CD4-positive, alpha-beta T cell treated with Interleukin-2 at 100 ng/mL for 4 hours (primary cell): ENCODE data around the gene PDE3B.
A peak's percentile ranks its signal among the peaks of the same experiment; 100 is the strongest.
"Not testable (repeated sequence)": the region's sequence is repeated elsewhere in the genome, so short reads cannot be mapped to it uniquely, and the experiment has no call there.

ENCODE experiments used
- DNase-seq: peaks from one replicate; pipeline ENCODE4 v3.0.0-alpha.2; 2020; ENCODE audit warnings: low spot score

Gene PDE3B

GRCh38 chr11:14677146-14677545 is 33.5 kb downstream of the PDE3B start:
- DNase-seq: no peak

DNA sequence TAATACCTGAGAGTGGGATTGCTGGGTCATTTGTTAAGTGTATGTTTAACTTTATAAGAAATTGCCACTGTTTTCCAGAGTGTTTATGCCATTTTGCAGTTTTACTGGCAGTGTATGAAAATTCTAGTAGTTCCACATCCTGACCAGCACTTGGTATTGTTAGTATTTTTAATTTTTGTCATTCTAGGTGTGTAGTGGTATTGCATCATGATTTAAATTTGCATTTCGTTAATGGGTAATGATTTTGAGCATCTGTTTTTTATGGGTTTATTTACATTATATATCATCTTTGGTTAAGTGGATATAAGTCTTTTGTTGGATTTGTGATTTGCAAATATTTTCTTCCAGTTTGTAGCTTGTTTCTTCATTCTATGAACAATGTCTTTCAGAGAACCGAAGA is 34.7 kb downstream of the PDE3B start:
- no peak for DNase-seq

DNA sequence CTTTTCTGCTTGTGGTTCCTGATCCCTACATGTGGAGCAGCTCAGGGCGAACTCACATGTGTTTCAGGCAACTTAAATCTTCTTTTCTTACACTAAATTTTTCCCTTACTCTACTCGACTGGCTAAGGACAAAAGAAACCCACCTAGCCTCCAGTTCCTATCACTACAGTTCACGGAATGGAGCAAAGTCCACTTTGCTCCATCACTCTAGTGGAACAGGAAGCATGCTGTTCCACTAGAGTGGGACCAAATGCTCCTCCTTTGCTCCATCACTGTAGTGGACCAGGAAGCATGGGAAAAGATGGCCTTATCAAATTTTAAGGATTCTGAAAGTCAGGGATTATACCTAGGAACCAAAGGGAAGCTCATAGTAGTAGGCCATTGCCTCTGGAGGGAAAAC is 36.1 kb downstream of the PDE3B start:
- DNase-seq: no peak

GRCh38 chr11:14684234-14684915 is 40.8 kb downstream of the PDE3B start:
- DNase-seq: not testable (repeated sequence)

- no peak for DNase-seq
Measured at GRCh38 chr11:14687456-14687855, 43.9 kb downstream of the PDE3B start.

DNA sequence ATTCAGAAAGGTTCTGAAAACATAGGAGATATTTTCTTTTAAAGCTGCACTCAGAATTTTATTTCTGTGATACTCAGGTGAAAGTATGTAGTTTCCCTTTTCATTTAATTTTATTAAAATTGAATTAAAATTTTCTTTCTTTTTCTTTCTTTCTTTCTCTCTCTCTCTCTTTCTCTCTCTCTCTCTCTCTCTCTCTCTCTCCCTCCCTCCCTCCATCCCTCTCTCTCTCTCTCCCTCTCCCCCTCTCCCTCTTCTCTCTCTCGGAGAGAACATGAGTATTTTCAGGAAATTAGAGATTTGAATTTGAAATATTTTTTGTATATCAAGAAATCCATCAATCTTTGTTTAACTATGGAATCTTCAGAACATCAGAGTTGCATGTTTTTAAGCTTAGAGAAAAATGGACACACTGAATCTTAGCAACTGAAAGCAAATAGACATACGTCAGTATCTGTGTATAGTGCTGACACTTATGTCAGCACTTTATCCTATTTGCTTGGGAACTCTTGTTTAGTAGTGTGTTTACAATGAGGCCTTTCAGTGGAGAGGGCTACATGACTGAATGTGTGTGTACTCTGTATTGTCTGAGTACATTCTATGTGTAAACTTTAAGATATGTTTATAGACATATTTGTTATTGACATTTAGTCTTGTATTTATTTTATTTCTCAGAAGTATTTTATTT is 44.5 kb downstream of the PDE3B start:
- DNase-seq: no peak

DNA sequence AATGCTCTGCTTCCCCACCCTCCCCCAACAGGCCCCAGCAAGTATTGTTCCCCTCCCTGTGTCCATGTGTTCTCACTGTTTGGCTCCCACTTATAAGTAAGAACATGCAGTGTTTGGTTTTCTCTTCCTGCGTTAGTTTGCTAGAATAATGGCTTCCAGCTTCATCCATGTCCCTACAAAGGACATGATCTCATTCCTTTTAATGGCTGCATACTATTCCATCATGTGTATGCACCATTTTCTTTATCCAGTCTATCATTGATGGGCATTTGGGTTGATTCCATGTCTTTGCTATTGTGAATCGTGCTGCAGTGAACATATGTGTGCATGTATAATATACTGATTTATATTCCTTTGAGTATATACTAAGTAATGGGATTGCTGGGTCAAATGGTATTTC is 52.1 kb downstream of the PDE3B start:
- not testable (repeated sequence) for DNase-seq

- no peak for DNase-seq
Measured at GRCh38 chr11:14698771-14699170, 55.2 kb downstream of the PDE3B start.

DNA sequence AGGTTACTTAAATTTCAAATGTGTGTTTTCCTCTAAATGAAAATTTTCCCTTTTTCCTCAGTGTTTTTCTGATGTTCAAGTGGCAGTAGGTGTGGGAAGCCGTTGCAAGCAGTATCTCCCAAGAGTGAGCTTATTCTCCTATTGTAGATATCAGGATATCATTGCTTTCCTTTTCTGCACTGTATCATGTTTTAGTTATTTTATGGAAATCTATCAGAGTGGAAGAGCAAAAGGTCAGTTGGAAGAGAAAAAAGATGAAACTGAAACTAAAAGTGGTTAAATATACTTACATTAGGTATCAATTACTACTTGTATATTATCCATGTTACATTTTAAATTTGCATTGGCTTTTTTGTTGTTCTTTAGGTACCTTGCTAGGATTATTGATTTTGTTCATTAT is 57.0 kb downstream of the PDE3B start:
- DNase-seq: no peak

GRCh38 chr11:14702760-14703159 is 59.2 kb downstream of the PDE3B start:
- no peak for DNase-seq

GRCh38 chr11:14703731-14704130 is 60.1 kb downstream of the PDE3B start:
- no peak for DNase-seq

DNA sequence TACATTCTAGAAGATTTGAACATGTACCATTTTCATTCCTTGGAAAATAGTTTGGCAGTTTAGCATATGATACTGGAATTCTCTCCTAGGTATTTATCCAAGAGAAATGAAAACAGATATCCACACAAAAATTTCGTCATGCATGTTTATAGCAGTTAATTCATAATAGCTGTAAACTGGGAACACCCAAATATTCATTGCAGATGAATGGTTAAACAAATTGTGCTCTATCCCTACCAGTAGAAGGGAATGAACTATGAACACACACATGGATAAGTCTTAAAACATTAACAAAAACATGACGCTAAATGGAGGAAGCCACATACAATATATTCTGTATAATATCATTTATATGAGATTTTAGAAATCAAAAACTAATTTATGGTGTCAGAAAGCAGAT is 61.5 kb downstream of the PDE3B start:
- no peak for DNase-seq

DNA sequence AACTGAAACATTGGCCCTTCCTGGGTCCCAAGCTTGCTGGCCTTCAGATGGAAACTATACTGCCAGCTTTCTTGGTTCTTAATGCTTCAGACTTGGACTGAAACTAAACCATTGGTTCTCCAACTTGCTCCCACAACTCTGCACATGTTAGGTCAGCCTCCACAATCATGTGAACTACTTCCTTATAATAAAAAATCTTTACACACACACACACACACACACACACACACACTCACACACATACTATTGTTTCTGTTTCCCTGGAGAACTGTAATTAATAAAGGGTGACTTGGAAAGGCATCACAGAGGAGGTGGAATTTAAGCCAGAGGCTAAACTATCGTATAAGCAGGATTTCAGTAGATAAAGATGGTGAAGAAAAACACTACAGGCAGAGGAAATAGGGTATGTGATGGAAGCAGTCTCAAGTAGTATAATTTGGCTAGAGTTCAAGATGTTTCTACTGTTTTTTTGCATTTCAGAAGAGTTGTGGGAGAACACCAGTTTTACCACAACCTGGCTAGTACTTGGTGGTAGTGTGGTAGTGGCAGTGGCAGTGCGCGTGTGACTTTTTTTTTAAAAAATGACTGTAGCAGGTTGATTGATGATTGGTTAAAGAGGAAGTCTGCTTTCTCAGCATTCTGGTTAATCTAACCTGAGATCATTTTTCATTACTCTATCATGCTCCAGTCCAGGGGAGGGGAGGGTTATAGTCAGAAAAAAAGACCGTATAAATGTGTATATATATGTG is 70.1 kb downstream of the PDE3B start:
- DNase-seq: peak; percentile 62

DNA sequence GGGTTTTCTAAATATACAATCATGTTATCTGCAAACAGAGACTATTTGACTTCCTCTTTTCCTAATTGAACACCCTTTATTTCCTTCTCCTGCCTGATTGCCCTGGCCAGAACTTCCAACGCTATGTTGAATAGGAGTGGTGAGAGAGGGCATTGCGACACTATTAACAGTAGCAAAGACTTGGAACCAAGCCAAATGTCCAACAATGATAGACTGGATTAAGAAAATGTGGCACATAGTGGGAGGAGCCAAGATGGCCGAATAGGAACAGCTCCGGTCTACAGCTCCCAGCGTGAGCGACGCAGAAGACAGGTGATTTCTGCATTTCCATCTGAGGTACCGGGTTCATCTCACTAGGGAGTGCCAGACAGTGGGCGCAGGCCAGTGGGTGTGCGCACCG is 72.1 kb downstream of the PDE3B start:
- not testable (repeated sequence) for DNase-seq

DNA sequence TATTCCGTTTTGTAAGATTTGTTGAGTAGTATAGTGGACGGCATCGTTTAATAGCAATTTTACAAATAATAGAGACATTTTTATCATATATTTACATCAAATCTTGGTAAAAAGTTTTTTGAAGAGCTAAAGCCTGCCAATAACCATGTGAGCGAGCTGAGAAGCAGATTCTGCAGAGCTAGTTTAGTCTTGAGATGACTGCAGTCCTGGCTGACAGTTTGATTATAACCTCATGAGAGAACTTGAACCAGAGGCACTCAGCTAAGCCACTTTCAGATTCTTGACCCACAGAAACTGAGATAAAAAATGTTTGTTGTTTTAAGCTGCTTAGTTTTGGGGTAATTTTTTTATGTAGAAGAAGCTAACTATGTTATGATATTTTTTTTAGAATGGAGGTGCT is 78.9 kb downstream of the PDE3B start:
- DNase-seq: no peak

- no peak for DNase-seq
Measured at GRCh38 chr11:14725150-14725549, 81.5 kb downstream of the PDE3B start.

DNA sequence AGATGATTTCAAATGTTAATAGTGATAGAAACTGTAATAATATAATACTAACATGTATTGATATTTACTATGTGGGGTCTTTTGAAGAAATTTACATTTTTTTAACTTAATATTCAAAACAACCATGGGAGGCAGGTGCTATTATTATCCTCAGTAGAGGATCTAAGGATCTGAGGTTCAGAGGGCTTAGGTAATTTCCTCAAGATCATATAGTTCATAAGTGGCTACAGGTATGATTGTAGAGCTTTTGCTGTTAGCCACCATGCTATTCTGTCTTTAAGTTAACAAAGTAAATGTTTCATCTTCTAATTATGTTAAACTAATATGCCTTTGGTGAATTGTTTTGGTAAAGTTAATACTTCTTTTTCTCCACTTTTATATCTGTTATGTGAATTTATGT is 83.6 kb downstream of the PDE3B start:
- no peak for DNase-seq

DNA sequence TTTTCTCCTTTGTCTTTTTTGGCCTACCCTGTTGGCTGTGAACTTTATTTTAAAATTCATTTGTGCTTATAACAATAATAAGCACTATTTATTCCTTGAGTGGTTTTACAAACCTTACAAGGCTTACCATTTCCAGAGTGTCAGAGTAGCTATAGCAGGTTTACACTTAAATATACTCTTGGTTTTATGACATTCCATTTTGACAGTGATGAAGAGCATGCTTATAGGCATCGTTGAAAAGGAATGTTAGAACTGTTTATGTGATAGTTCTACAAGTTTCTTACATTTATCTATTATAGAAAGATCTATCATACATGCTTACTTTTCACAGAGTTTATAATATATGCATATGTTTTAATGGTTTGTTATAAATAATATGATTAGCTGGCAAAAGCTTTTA is 84.1 kb downstream of the PDE3B start:
- no peak for DNase-seq

DNA sequence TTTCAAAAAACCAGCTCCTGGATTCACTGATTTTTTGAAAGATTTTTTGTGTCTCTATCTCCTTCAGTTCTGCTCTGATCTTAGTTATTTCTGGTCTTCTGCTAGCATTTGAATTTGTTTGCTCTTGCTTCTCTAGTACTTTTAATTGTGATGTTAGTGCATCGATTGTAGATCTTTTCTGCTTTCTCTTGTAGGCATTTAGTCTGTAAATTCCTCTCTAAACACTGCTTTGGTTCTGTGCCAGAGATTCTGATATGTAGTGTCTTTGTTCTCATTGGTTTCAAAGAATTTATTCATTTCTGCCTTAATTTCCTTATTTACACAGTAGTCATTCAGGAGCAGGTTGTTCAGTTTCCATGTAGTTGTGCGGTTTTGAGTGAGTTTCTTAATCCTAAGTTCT is 96.9 kb downstream of the PDE3B start:
- DNase-seq: not testable (repeated sequence)

DNA sequence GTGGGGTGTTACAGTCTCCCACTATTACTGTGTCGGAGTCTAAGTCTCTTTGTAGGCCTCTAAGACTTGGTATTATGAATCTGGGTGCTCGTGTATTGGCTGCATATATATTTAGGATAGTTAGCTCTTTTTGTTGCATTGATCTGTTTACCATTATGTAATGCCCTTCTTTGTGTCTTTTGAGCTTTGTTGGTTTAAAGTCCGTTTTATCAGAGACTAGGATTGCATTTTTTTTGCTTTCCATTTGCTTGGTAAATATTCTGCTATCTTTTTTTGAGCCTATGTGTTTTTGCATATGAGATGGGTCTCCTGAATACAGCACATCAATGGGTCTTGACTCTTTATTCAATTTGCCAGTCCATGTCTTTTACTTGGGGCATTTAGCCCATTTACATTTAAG is 97.6 kb downstream of the PDE3B start:
- no peak for DNase-seq

- no peak for DNase-seq
Measured at GRCh38 chr11:14742849-14743559, 99.4 kb downstream of the PDE3B start.

- not testable (repeated sequence) for DNase-seq
Measured at GRCh38 chr11:14743667-14744066, 100.1 kb downstream of the PDE3B start.
